ENCODE data around the gene ARHGAP9.

GRCh38 chr12:57522887-57523705 lies 43.4 kb upstream of the ARHGAP9 start:
- TF ChIP-seq CTCF (conservative IDR thresholded peaks at IDR 0.05; ENCODE audit: low read depth, low read length) (no peak), EZH2 (IDR thresholded peaks at IDR 0.05; ENCODE audit: borderline replicate concordance, low read depth, low read length, poor library complexity, severe bottlenecking) (no peak)

Data from A673 (cell line).